Keratinocyte (primary cell): ENCODE results near the gene SYS1.

Experiments
- CTCF ChIP-seq, 3 experiments: IDR thresholded peaks in 1 of 3; conservative IDR thresholded peaks in 1 of 3; optimal IDR thresholded peaks in 1 of 3; 2 replicates in 2 of 3; 3 replicates in 1 of 3; pipeline versions ENCODE3 to v1.5.1; 2011; ENCODE audit warnings: low read length in 3 of 3, mild to moderate bottlenecking in 3 of 3, moderate library complexity in 2 of 3, control low read depth in 1 of 3, inconsistent platforms in 1 of 3; ENCODE audit not compliant: insufficient read depth in 2 of 3; ENCODE audit errors: extremely low read depth in 1 of 3
- EZH2 ChIP-seq: IDR thresholded peaks from one replicate; pipeline ENCODE4 v1.6.1; 2012; ENCODE audit warnings: inconsistent platforms, mild to moderate bottlenecking, low read length, moderate library complexity

DNA sequence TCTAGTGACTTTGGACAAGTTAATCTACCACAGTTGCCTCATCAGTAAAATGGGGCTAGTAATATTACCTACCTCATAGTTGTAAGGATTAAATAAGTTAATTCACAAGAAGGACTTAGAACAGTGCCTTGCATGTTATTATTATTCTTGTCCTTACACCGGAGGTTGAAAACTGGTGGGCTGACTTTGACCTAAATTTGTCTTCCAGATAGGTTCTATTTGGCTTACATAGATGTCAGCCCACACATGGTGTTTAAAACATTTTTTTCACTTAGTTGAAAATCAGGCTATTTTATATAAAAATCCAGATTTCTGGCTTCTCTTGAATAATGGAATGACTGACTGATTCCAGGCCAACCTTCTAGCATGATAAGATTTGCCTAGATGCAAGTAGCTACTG is 3.2 kb downstream of the SYS1 start:
- TF ChIP-seq CTCF (optimal IDR thresholded peaks at IDR 0.05 in 1 of 3, IDR thresholded peaks at IDR 0.05 in 1 of 3, conservative IDR thresholded peaks at IDR 0.05 in 1 of 3; ENCODE audit: extremely low read depth in 1 of 3, insufficient read depth in 2 of 3, low read length in 3 of 3): no peak
- no peak for TF ChIP-seq EZH2
